Activated CD4-positive, alpha-beta memory T cell treated with anti-CD3 and anti-CD28 coated beads, Interleukin-2, amount 10 ng/mL, durations not matched to agents 7 days and 5 days (primary cell): ENCODE measurements around the gene LRRC2. TPM values are rescaled to one million over a fixed set of nuclear protein-coding genes. Genes with fewer than 3 reads are reported as not detected.

Source experiments
- CTCF ChIA-PET: fragments of 350-600 bp; sonication (Branson Sonifier 250); formaldehyde crosslinking; loops from one replicate; lab custom pipeline; 2021; ENCODE audit warnings: antibody characterized with exemption, inconsistent platforms; lab: Charles Lee
- POLR2A ChIA-PET: fragments of 350-600 bp; sonication (Branson Sonifier 250); formaldehyde crosslinking; loops from one replicate; lab custom pipeline; 2021; ENCODE audit warnings: antibody characterized with exemption; lab: Charles Lee
- DNase-seq: peaks from one replicate; pipeline ENCODE4 v3.0.0-alpha.2; 2020
- H3K27ac Mint-ChIP-seq: one replicate; pipeline ENCODE4 v1.8.0; 2021; ENCODE audit warnings: mild to moderate bottlenecking, mixed read lengths
- H3K27me3 Mint-ChIP-seq: one replicate; pipeline ENCODE4 v1.8.0; 2021; ENCODE audit warnings: mixed read lengths
- H3K36me3 Mint-ChIP-seq: one replicate; pipeline ENCODE4 v1.8.0; 2021; ENCODE audit warnings: low read depth, mixed read lengths
- H3K4me1 Mint-ChIP-seq: one replicate; pipeline ENCODE4 v1.8.0; 2021; ENCODE audit warnings: mixed read lengths
- H3K4me3 Mint-ChIP-seq: one replicate; pipeline ENCODE4 v1.8.0; 2021; ENCODE audit warnings: mild to moderate bottlenecking, mixed read lengths
- H3K9me3 Mint-ChIP-seq: one replicate; pipeline ENCODE4 v1.8.0; 2021; ENCODE audit warnings: mixed read lengths
- total RNA-seq, 2 experiments: library from RNA; stranded (reverse); gene quantifications; one replicate each; pipeline ENCODE4 v1.2.3, GENCODE V29; 2021

The LRRC2 gene
- total RNA-seq, 2 experiments from 2014 or later = 0.35 to 0.43 TPM

DNA sequence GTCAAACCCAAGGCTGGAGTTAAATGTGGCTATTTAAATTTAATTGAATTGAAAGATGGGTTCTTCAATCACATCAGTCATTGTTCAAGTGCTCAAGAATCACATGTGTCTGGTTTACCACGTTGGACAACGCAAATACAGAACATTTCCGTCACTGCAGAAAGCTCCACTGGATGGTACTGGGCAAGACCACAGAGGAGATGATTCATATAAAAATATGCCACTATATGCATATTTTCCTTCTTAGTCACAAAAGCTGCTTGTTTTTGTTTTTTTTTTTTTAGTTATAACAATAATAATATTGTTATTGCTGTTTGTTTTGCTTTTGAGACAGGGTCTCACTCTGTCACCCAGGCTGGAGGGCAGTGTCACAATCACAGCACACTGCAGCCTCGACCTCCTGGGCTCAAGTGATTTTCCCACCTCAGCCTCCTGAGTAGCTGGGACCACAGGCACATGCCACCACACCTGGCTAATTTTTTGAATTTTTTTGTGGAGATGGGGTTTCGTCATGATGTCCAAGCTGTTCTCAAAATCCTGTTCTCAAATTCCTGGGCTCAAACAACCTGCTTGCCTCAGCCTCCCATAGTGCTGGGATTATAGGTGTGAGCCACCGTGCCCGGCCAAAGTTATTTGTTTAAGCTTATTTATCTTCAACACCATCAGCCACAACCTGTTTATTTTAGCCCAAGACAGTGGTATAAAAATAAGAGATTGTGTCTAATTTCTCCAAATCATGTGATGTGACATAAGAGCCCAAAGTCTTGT, 48.9 kb downstream of the LRRC2 start:
- Mint-ChIP-seq H3K9me3 (no peaks in the 10 kb centered on the region), H3K27me3 (peaks cover 7% of the 10 kb centered on the region), H3K36me3 (no peaks in the 10 kb centered on the region), H3K4me3 (no peak overlapping the region), H3K4me1 (peaks cover 6% of the 10 kb centered on the region), H3K27ac (no peak overlapping the region)
- DNase-seq = no peak
- POLR2A ChIA-PET = interaction anchor here (1.4 kb wide), 1 partner anchor 22 kb away, joined by 3 read pairs; no protein-coding TSS in a partner anchor
- CTCF ChIA-PET = interaction anchor here (0.6 to 1.6 kb wide), 4 partner anchors 21 to 541 kb away, joined by 3 to 4 read pairs (median 4); no protein-coding TSS in a partner anchor

DNA sequence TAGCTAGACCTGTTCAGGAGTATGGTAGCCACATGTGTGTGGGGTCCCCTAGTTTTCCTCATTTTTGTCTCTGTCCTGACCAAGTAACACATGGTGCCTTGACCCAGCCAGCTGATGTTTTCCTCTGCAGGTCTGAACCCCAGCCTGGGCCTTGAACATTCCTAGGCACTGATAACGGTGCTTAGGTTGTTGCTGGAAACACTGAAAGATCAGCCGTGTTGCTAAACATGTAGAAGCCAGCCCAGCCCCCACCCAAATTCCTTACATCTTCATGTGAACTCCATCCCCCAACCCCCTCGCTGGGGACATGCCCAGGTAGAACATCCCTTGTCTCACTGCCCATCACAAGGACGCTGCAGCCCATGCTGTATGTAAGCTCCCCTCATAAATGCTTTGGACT, 49.6 kb downstream of the LRRC2 start:
- Mint-ChIP-seq H3K4me3 (no peak overlapping the region), H3K9me3 (no peaks in the 10 kb centered on the region), H3K27me3 (peaks cover 7% of the 10 kb centered on the region), H3K27ac (no peak overlapping the region), H3K4me1 (peaks cover 6% of the 10 kb centered on the region), H3K36me3 (no peaks in the 10 kb centered on the region)
- ChIA-PET POLR2A (interaction anchor here (1.4 kb wide), 1 partner anchor 22 kb away, joined by 3 read pairs; no protein-coding TSS in a partner anchor), CTCF (interaction anchor here (1.3 to 1.6 kb wide), 2 partner anchors 22 to 27 kb away, joined by 4 read pairs; no protein-coding TSS in a partner anchor)
- no peak for DNase-seq

DNA sequence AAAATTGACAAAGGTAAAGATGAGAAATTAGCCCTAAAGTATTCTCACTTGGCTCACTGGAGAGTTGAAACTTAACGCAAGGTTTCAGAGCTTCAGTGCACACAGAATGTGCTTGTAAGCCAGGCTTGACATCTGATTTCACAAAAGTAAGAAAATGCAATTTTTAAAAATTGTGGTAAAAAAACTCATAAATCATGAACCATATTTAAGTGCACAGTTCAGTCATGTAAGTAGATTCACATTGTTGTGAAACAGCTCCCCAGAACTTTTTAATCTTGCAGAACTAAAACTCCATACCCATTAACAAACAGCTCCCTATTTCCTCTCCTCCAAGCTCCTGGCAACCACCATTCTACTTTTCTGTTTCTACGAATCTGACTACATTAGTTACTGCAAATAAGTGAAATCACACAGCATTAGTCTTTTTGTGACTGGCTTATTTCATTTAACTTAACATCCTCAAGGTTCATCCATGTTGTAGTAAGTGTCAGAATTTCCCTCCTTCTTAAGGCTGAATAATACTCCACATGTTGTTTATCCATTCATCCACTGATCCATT, 53.8 kb downstream of the LRRC2 start:
- peaks cover 6% of the 10 kb centered on the region for H3K4me1 Mint-ChIP-seq
- POLR2A ChIA-PET = no interaction called here
- no peaks in the 10 kb centered on the region for H3K9me3 Mint-ChIP-seq
- H3K27me3 Mint-ChIP-seq = peaks cover 9% of the 10 kb centered on the region
- CTCF ChIA-PET = no interaction called here
- no peak overlapping the region for H3K27ac Mint-ChIP-seq
- H3K36me3 Mint-ChIP-seq = no peaks in the 10 kb centered on the region
- no peak overlapping the region for H3K4me3 Mint-ChIP-seq
- no peak for DNase-seq

DNA sequence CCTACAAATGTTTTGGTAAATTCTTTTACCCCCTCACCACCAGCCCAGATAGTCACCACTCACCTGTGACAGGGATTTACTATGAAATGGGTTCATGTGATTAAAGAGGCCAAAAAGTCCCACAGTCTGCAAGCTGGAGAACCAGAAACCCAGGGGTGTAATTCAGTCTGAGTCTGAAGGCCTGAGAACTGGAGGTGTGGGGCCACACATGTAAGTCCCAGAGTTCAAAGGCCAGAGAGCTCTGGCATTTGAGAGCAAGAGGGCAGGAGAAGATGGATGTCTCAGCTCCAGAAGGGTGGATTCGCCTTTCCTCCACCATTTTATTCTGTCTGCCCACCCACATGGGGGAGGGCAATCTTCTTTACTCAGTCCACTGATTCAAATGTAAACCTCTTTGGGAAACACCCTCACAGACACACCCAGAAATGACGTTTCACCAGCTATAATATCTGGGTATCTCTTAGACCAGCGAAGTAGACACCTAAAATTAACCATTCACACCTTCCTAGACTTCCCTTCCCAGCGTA, 56.4 kb downstream of the LRRC2 start:
- H3K4me1 Mint-ChIP-seq = peaks cover 8% of the 10 kb centered on the region
- CTCF ChIA-PET = interaction anchor here (0.6 to 2.5 kb wide), 2 partner anchors 21 to 60 kb away, joined by 3 to 10 read pairs; no protein-coding TSS in a partner anchor
- no peak overlapping the region for H3K27ac Mint-ChIP-seq
- peaks cover 9% of the 10 kb centered on the region for H3K27me3 Mint-ChIP-seq
- H3K4me3 Mint-ChIP-seq = no peak overlapping the region
- H3K9me3 Mint-ChIP-seq = no peaks in the 10 kb centered on the region
- no peaks in the 10 kb centered on the region for H3K36me3 Mint-ChIP-seq
- no peak for DNase-seq
- POLR2A ChIA-PET = interaction anchor here (1.8 kb wide), 1 partner anchor 29 kb away, joined by 6 read pairs; no protein-coding TSS in a partner anchor

DNA sequence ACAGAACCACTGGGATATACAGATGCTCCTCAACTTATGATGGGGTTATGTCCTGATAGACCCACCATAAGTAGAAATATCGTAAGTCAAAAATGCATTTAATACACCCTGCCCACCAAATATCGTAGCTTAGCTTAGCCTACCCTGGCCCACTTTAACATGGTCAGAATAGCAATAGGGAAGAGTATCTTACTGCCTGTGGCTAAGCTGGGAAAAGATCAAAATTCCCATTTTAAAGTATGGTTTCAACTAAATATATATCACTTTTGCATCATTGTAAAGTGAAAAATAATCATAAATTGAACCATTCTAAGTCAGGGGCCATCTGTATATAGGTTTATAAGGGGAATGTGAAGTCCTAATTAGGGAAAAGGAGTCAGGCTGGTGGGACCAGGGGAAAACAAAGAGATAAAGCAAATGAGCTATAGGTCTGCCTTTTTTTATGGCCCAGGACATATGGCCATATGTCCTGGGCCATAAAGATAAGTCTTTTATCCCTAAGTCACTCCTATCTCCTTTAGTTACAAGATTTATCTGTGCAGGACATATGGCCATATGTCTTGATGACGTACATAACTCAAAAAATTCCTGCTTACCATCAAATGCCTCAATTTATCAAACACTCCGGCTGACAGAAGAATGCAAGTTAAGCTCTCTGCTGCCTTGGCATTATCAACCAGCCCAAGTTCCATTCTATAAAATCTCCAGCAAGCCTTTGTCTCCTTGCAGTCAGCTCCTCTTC, 57.1 kb downstream of the LRRC2 start:
- H3K36me3 Mint-ChIP-seq = no peaks in the 10 kb centered on the region
- DNase-seq = no peak
- H3K9me3 Mint-ChIP-seq = no peaks in the 10 kb centered on the region
- peaks cover 11% of the 10 kb centered on the region for H3K4me1 Mint-ChIP-seq
- peaks cover 9% of the 10 kb centered on the region for H3K27me3 Mint-ChIP-seq
- H3K4me3 Mint-ChIP-seq = no peak overlapping the region
- POLR2A ChIA-PET = interaction anchor here (1.8 kb wide), 1 partner anchor 30 kb away, joined by 6 read pairs; no protein-coding TSS in a partner anchor
- no peak overlapping the region for H3K27ac Mint-ChIP-seq
- CTCF ChIA-PET = interaction anchor here (2.5 kb wide), 1 partner anchor 20 kb away, joined by 10 read pairs; no protein-coding TSS in a partner anchor

DNA sequence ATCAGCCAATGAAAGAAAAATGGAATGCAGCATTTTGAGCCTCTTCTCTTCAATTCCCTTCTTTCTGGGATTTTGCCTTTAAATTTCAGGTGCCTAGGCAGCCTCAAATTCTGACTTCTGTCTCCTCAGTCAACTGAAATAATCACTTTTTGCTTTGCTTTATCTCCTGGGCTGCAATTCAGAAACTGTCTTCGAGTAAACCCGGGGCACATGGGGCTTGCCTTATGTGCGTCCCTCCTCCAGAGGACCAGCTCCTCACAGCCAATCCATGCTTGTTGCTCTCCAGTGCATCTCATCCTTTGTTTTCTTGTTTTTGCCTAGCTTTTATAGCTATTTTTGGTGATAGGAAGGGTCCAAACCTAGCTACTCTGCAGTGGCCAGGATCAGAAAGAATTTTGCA, 59.6 kb downstream of the LRRC2 start:
- POLR2A ChIA-PET = no interaction called here
- no peak overlapping the region for H3K4me3 Mint-ChIP-seq
- H3K36me3 Mint-ChIP-seq = no peaks in the 10 kb centered on the region
- no peak overlapping the region for H3K27ac Mint-ChIP-seq
- peaks cover 16% of the 10 kb centered on the region for H3K4me1 Mint-ChIP-seq
- CTCF ChIA-PET = no interaction called here
- H3K27me3 Mint-ChIP-seq = peaks cover 7% of the 10 kb centered on the region
- DNase-seq = no peak
- H3K9me3 Mint-ChIP-seq = no peaks in the 10 kb centered on the region

DNA sequence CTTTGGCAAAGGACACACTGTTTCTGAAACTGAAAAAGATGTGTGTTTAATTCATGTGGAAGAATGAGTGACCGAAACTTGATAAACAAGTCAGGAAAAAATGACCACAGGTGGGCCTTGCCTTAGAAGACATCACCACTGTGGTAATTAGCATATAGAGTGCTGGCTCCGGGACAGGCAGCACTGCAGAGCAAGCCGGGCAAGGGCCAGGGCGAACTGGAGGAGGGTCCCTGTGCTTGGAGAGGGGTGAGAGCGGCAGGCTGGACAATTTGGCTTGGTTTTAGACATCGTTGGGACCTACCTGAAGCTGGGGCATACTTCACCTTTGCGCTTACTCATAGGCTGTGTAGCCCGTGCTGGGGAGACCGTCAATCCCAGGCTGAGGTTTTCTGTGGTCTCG, 60.1 kb downstream of the LRRC2 start:
- DNase-seq = no peak
- Mint-ChIP-seq H3K4me3 (no peak overlapping the region), H3K36me3 (no peaks in the 10 kb centered on the region), H3K4me1 (peaks cover 16% of the 10 kb centered on the region), H3K27me3 (peaks cover 5% of the 10 kb centered on the region), H3K9me3 (no peaks in the 10 kb centered on the region), H3K27ac (no peak overlapping the region)
- ChIA-PET CTCF (interaction anchor here (1.2 kb wide), 1 partner anchor 52 kb away, joined by 5 read pairs; no protein-coding TSS in a partner anchor), POLR2A (no interaction called here)

DNA sequence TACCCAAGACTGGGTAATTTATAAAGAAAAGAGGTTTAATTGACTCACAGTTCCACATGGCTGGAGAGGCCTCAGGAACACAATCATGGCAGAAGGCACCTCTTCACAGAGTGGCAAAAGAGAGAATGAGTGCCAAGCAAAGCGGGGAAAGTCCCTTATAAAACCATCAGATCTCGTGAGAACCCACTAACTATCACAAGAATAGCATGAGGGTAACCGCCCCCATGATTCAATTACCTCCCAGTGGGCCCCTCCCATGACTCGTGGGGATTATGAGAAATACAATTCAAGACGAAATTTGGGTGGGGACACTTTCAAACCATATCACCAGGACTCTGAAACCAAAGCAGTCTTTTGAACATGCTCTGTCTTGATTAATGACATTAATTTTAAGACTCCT, 61.3 kb downstream of the LRRC2 start:
- POLR2A ChIA-PET = no interaction called here

DNA sequence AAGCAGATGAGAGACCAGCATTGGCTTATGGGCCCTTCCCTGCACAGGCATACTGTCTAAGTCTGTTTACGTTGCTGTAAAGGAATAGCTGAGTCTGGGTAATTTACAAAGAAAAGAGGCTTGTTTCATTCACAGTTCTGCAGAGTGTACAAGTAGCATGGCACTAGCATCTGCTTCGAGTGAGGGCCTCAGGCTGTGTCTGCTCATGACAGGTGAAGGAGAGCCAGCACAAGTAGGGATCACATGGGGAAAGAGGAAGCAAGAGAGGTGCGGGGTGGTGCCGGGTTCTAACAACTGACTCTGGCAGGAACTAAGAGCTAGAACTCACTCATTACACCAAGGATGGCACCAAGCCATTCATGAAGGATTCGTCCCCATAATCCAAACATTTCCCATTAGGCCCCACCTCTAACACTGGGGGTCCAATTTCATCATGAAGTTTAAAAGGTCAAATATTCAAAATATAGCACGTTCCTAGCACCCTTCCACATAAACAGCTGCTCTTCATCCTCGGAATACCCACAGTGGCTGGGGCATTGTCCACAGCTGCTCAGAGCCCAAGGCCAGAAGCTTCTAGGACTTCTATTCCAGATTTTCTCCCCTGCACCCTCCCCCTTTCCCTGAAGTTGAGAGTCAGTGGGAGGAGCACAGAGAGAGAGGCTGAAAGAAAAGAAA, 62.8 kb downstream of the LRRC2 start:
- ChIA-PET CTCF (interaction anchor here (2.2 kb wide), 1 partner anchor 15 kb away, joined by 5 read pairs; no protein-coding TSS in a partner anchor), POLR2A (interaction anchor here (0.6 kb wide), 1 partner anchor 35 kb away, joined by 3 read pairs; no protein-coding TSS in a partner anchor)

More for the DNA sequence above, 61.3 kb downstream of the LRRC2 start:
- no peak overlapping the region for H3K27ac Mint-ChIP-seq
- peaks cover 17% of the 10 kb centered on the region for H3K4me1 Mint-ChIP-seq
- H3K9me3 Mint-ChIP-seq = no peaks in the 10 kb centered on the region
- CTCF ChIA-PET = no interaction called here
- peaks cover 5% of the 10 kb centered on the region for H3K27me3 Mint-ChIP-seq
- H3K36me3 Mint-ChIP-seq = no peaks in the 10 kb centered on the region
- no peak overlapping the region for H3K4me3 Mint-ChIP-seq
- DNase-seq = no peak

DNA sequence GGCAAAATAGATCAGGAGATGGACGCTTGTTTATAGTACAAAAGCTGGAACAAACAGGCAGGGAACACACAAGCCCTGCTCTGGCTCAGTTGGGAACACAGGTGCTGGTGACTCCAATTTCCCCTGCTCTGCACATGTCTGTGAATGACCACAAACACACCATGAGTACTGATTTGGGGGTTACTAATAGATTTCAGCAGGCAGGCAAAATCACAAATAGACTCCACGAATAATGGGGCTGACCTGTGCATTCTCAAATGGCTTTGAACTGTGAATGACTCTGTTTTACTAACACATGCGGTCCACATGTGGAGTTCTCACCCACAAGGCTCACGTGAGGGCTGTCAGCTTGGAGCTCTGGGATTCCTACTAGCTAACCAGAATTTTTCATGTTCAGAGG, 64.4 kb downstream of the LRRC2 start:
- Mint-ChIP-seq H3K4me3 (no peak overlapping the region), H3K4me1 (peaks cover 19% of the 10 kb centered on the region), H3K36me3 (no peaks in the 10 kb centered on the region), H3K27ac (no peak overlapping the region), H3K27me3 (peaks cover 3% of the 10 kb centered on the region), H3K9me3 (no peaks in the 10 kb centered on the region)
- no peak for DNase-seq
- ChIA-PET POLR2A (no interaction called here), CTCF (interaction anchor here (1.4 to 2.2 kb wide), 3 partner anchors 13 to 128 kb away, joined by 4 to 5 read pairs (median 4); no protein-coding TSS in a partner anchor)

More for the DNA sequence above, 62.8 kb downstream of the LRRC2 start:
- H3K27ac Mint-ChIP-seq = no peak overlapping the region
- H3K27me3 Mint-ChIP-seq = peaks cover 5% of the 10 kb centered on the region
- H3K9me3 Mint-ChIP-seq = no peaks in the 10 kb centered on the region
- H3K4me3 Mint-ChIP-seq = no peak overlapping the region
- peaks cover 17% of the 10 kb centered on the region for H3K4me1 Mint-ChIP-seq
- no peak for DNase-seq
- no peaks in the 10 kb centered on the region for H3K36me3 Mint-ChIP-seq

DNA sequence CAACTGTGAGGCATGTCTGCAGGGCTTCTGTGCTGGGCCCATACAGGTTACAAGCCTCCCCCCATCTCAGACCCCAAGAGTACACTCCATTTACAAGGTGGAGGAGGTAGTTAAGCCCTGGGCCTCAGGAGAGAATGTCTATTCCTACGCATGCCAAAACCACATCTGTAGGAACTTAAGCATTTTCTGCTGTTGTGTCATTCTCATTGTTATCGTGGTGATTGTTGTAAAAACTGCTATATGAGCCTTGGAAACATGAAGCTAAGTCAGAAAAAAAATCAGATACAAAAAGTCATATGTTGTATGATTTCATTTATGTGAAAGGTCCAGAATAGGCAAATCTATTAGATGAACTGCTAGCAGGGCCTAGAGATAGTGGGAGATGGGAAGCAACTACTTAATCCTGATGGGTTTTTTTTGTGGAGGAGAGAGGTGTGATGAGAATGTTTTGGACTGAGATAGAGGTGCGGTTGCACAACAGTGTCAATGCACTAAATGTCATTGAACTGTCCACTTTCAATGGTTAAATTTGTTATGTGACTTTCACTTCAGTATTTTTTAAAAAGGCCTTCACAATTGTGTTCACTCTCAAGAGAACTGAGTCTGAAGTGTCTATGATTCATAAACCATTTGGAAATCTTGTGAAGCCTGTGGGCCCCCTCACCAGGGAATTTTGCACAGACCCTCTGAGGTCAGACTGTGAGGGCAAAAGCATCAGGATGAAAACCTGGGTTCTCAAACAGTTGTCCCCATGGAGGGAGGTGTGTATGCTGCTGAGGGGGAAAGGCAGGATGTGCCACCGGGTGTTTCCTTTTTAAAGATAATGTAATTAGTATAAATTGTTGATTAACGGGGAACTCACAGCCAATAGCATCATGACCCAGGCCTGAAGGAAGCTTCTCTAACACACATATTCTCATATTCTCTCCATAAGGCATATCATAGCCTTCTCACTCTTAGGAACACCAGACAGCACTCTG, 65.2 kb downstream of the LRRC2 start:
- no peak for DNase-seq
- H3K27ac Mint-ChIP-seq = no peak overlapping the region
- ChIA-PET POLR2A (no interaction called here), CTCF (interaction anchor here (1.0 to 3.0 kb wide), 4 partner anchors 9 to 129 kb away, joined by 3 to 20 read pairs (median 4); no protein-coding TSS in a partner anchor)
- H3K36me3 Mint-ChIP-seq = no peaks in the 10 kb centered on the region
- peaks cover 19% of the 10 kb centered on the region for H3K4me1 Mint-ChIP-seq
- peaks cover 3% of the 10 kb centered on the region for H3K27me3 Mint-ChIP-seq
- H3K9me3 Mint-ChIP-seq = no peaks in the 10 kb centered on the region
- no peak overlapping the region for H3K4me3 Mint-ChIP-seq
